Lower leg skin (tissue), 4 donors: ENCODE data around the gene PSMG4. TPM values are rescaled to one million over a fixed set of nuclear protein-coding genes. Genes with fewer than 3 reads are reported as not detected.
A peak's percentile ranks its signal among the peaks of the same experiment; 100 is the strongest.
"Not testable (repeated sequence)": the region's sequence is repeated elsewhere in the genome, so short reads cannot be mapped to it uniquely, and the experiment has no call there.

ENCODE experiments used
- DNase-seq, 2 donors: peaks; one replicate each; pipeline ENCODE4 v3.0.0-alpha.2; 2019; ENCODE audit warnings: low spot score in 2 of 2
- H3K4me3 ChIP-seq: fragments of 200-600 bp; sonication (generic); 2 replicates; pipeline ENCODE4 v1.5.1; 2017; ENCODE audit warnings: mild to moderate bottlenecking, low read depth; ENCODE audit not compliant: poor library complexity, severe bottlenecking
- POLR2A ChIP-seq, 2 donors: fragments of 450-650 bp; IDR thresholded peaks; one replicate each; pipeline ENCODE4 v1.6.1; 2016 to 2017; ENCODE audit warnings: antibody characterized with exemption in 2 of 2, mild to moderate bottlenecking in 1 of 2, moderate library complexity in 1 of 2
- WGBS, 2 donors: methylation state at CpG; one replicate each; pipeline ENCODE4 v1.1.5; 2018; 5-methylcytosine and 5-hydroxymethylcytosine counted together
- intact Hi-C: fragments of 100-400 bp; cut with DNase I; formaldehyde crosslinking; loops from one replicate; pipeline ENCODE4 v1.15.0; 2023; ENCODE audit warnings: low total_unique reads
- total RNA-seq, 4 donors: library from RNA; depleted of rRNA; stranded (reverse); fragments of >200 nt; gene quantifications; one replicate each; pipeline ENCODE4 v1.1.0, GENCODE V29; 2016
- TF ChIP-seq, protein P1 (sequence below), 3 donors: fragments of 450-650 bp; IDR thresholded peaks; one replicate each; pipeline ENCODE4 v1.5.1; 2016; ENCODE audit warnings: antibody characterized with exemption in 3 of 3, mild to moderate bottlenecking in 3 of 3, moderate library complexity in 2 of 3

Gene PSMG4
- total RNA-seq, 4 donors from 2014 or later = 16.2 to 22.1 (median 19.1) TPM

GRCh38 chr6:3237761-3238662 is 20.7 kb upstream of the PSMG4 start:
- 77 to 80% methylated on average over 24 of the region's 24 CpGs for WGBS, 2 donors
- no peak overlapping the region for H3K4me3 ChIP-seq
- DNase-seq = peak in 1 of 2 donors; percentile 81
- intact Hi-C loops = loop anchor here (10.0 kb wide), 1 partner anchor 103 kb away; no protein-coding TSS in a partner anchor
- TF ChIP-seq, protein P1, sequence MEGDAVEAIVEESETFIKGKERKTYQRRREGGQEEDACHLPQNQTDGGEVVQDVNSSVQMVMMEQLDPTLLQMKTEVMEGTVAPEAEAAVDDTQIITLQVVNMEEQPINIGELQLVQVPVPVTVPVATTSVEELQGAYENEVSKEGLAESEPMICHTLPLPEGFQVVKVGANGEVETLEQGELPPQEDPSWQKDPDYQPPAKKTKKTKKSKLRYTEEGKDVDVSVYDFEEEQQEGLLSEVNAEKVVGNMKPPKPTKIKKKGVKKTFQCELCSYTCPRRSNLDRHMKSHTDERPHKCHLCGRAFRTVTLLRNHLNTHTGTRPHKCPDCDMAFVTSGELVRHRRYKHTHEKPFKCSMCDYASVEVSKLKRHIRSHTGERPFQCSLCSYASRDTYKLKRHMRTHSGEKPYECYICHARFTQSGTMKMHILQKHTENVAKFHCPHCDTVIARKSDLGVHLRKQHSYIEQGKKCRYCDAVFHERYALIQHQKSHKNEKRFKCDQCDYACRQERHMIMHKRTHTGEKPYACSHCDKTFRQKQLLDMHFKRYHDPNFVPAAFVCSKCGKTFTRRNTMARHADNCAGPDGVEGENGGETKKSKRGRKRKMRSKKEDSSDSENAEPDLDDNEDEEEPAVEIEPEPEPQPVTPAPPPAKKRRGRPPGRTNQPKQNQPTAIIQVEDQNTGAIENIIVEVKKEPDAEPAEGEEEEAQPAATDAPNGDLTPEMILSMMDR (IDR thresholded peaks at IDR 0.05) = no peak
- no peak for TF ChIP-seq POLR2A (IDR thresholded peaks at IDR 0.05)

DNA sequence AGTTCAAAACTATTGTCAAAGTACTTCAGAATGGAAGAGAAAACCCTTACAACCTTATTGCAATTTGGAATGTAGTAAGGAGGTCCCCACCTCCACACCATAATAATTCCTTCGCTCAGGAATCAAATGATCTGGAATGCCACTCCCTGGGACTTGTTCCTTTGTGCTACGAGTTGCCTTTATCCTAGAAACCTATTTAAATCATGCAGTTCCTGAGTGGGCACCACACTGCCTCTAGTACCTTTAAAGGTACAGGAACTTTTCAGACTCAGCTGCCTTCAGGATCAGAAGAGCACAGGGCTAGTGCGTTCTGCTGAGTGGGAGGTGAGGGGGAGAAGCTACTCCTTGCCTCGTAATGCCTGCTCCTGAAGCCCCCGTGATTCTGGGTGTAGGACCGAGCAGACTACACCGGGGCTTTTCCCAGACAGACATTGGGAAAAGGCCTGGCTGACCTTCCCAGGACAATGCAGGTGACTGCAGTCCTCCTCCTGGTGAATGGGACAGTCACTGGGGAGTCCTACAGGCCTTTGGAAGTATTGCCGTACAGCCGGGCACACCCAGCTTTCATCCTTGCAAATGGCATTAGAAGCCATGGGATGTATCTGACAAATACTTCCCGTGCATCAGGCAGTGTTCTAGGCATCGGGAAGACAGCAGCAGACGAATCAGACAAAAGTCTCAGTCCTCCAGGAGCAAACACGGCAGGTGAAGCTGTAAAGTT is 19.5 kb upstream of the PSMG4 start:
- no peak overlapping the region for H3K4me3 ChIP-seq
- intact Hi-C loops = loop anchor here (10.0 kb wide), 1 partner anchor 104 kb away; no protein-coding TSS in a partner anchor
- peak in 1 of 2 donors; percentile 67 for DNase-seq
- no peak for TF ChIP-seq POLR2A (IDR thresholded peaks at IDR 0.05)
- TF ChIP-seq, protein P1 (IDR thresholded peaks at IDR 0.05) = no peak
- WGBS, 2 donors = 82 to 88% methylated on average over 13 of the region's 13 CpGs

DNA sequence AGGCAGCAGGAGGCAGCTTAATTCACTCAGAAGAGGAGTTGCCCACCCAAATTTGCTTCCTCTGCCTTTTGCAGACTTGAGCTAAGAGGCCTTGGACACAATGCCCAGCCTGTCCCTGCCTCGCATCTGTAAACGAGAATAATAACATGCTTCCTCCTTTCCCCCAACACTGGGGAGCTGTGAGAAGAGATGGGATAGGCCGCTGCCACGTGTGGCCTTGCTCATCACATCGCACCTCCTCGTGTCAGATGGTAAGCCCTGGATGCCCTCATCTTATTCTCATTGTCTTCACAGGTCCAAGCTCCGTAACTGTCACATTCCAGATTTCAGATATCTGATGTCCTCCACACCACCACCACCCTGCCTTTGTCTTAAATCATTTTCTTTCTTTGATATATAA is 18.2 kb upstream of the PSMG4 start:
- TF ChIP-seq, protein P1 (IDR thresholded peaks at IDR 0.05) = no peak
- TF ChIP-seq POLR2A (IDR thresholded peaks at IDR 0.05) = no peak
- H3K4me3 ChIP-seq = no peak overlapping the region
- 79 to 83% methylated on average over 7 of the region's 7 CpGs for WGBS, 2 donors
- DNase-seq = no peak
- intact Hi-C loops = no loop called here

GRCh38 chr6:3241745-3242144 is 17.0 kb upstream of the PSMG4 start:
- H3K4me3 ChIP-seq, intact Hi-C loops, DNase-seq: not testable (repeated sequence)
- 78 to 94% methylated on average over 4 of the region's 4 CpGs for WGBS, 2 donors

GRCh38 chr6:3242768-3243167 is 16.0 kb upstream of the PSMG4 start:
- no peak overlapping the region for H3K4me3 ChIP-seq
- intact Hi-C loops = no loop called here
- 71 to 81% methylated on average over 4 of the region's 4 CpGs for whole genome bisulfite sequencing, 2 donors
- no peak for DNase-seq
- TF ChIP-seq, protein P1 (IDR thresholded peaks at IDR 0.05) = no peak
- no peak for TF ChIP-seq POLR2A (IDR thresholded peaks at IDR 0.05)
